Gastrocnemius medialis (tissue), 4 donors: ENCODE data around the gene GALNTL6.

ENCODE experiments used
- CTCF ChIP-seq, 5 experiments: fragments of 450-650 bp in 3 of 5; fragments of 200-600 bp in 2 of 5; sonication (generic) in 2 of 5; IDR thresholded peaks in 4 of 5; conservative IDR thresholded peaks in 1 of 5; 1 replicate in 4 of 5; 2 replicates in 1 of 5; pipeline ENCODE4 v1.5.1; 2016 to 2019; ENCODE audit warnings: antibody characterized with exemption in 5 of 5, mild to moderate bottlenecking in 3 of 5, moderate library complexity in 3 of 5
- POLR2A ChIP-seq, 2 donors: fragments of 450-650 bp; IDR thresholded peaks; one replicate each; pipeline ENCODE4 v1.6.1; 2017; ENCODE audit warnings: antibody characterized with exemption in 2 of 2, mild to moderate bottlenecking in 2 of 2, moderate library complexity in 2 of 2

- TF ChIP-seq POLR2A (IDR thresholded peaks at IDR 0.05), result no peak
- TF ChIP-seq CTCF (IDR thresholded peaks at IDR 0.05 in 4 of 5, conservative IDR thresholded peaks at IDR 0.05 in 1 of 5), result no peak
These were observed 473.9 kb downstream of the GALNTL6 start for GRCh38 chr4:172287117-172287516.
